ENCODE data around the gene SPR.

DNA sequence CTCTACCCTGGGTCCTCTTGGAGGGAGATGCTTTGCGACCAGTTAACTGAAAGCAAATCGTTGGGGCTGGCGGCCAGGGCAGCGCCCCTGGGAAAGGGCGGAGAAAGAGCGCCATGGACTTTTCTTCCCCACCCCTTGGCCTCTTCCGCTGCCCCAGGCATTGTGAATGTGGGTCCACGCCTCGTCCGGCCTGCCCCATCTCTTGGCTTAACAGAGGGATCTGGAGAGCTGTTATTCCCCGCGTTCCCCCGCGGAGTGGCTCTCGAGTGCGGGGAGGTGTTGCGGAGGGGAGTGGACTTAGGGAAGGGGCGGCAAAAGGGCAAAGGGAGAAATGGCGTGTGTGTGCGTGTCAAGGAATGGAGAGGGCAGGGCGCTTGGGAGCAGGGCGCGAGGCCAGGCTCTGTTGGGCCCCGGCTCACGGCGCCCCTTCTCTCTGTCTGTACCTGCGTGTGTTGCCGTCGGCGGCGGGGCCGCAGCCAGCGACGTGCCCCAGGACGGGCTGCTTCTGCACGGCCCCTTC is 36.7 kb downstream of the SPR start:
- TF ChIP-seq CTCF (IDR thresholded peaks at IDR 0.05) (no peak), ZFX (IDR thresholded peaks at IDR 0.05; ENCODE audit: borderline replicate concordance) (no peak)

Data from 22Rv1 (cell line).